H1 (cell line): ENCODE measurements around the gene CD7. TPM values are rescaled to one million over a fixed set of nuclear protein-coding genes. Genes with fewer than 3 reads are reported as not detected.

Experiments used
- ASH2L ChIP-seq: fragments of 200-600, 300-600 bp; sonication (generic); IDR thresholded peaks from one replicate; pipeline ENCODE4 v1.7.1; 2017; ENCODE audit warnings: low read length
- CHD7 ChIP-seq: fragments of 300-600 bp; sonication (generic); IDR thresholded peaks from 2 replicates; pipeline ENCODE4 v1.7.1; 2012; ENCODE audit warnings: low read length, moderate library complexity, mild to moderate bottlenecking, inconsistent platforms; ENCODE audit not compliant: insufficient replicate concordance
- NANOG ChIP-seq: IDR thresholded peaks from 2 replicates; pipeline ENCODE4 v1.6.1; 2011; ENCODE audit warnings: low read length, low read depth, mild to moderate bottlenecking, inconsistent platforms; ENCODE audit not compliant: insufficient read depth, poor library complexity, severe bottlenecking
- RNF2 ChIP-seq: fragments of 200-900, 300-1000 bp; sonication (generic); IDR thresholded peaks from 2 replicates; pipeline ENCODE4 v1.7.1; 2016; ENCODE audit warnings: borderline replicate concordance, low read depth, mild to moderate bottlenecking, antibody characterized with exemption, low read length; ENCODE audit not compliant: poor library complexity, severe bottlenecking; ENCODE audit errors: missing control alignments
- RXRA ChIP-seq: IDR thresholded peaks from 2 replicates; pipeline ENCODE4 v1.6.1; 2011; ENCODE audit warnings: low read depth, mild to moderate bottlenecking, low read length, moderate library complexity; ENCODE audit not compliant: insufficient read depth
- SUZ12 ChIP-seq: fragments of 200-600 bp; sonication (generic); IDR thresholded peaks from 2 replicates; pipeline ENCODE4 v1.6.1; 2012; ENCODE audit warnings: mild to moderate bottlenecking, inconsistent platforms, low read length, moderate library complexity, mixed read lengths
- TBP ChIP-seq: IDR thresholded peaks from 2 replicates; pipeline ENCODE4 v1.6.1; 2011; ENCODE audit warnings: low read depth, low read length, improper control_type of control experiment
- polyA plus RNA-seq, 7 experiments: library from polyadenylated mRNA; depleted of rRNA in 3 of 7; stranded (reverse) in 5 of 7; unstranded in 2 of 7; fragments of >200 nt in 5 of 7; fragments of 200-250 nt in 2 of 7; gene quantifications; 1 replicate in 5 of 7; 2 replicates in 1 of 7; 4 replicates in 1 of 7; pipeline versions ENCODE4 v1.2.1 to v1.2.3, GENCODE V29; 2011 to 2013; ENCODE audit warnings: missing spikeins in 2 of 7, mixed read lengths in 2 of 7
- total RNA-seq: library from RNA; stranded (reverse); fragmentation: NEBNext Ultra II Directional; extraction: Animal tissue kit (Norgen Biotek cat#: 25700); gene quantifications from 2 replicates; pipeline ENCODE4 v1.2.1, GENCODE V29; 2021

The CD7 gene
- total and polyA plus RNA-seq, 2 of the 8 experiments (the other 6 are each of a cell fraction or from before 2014, with no cell fraction given): 0.83 to 0.86 TPM

- TF ChIP-seq TBP (peak; percentile 91), SUZ12 (no peak), CHD7 (no peak), RNF2 (no peak), RXRA (no peak), NANOG (peak; percentile 1), ASH2L (peak; percentile 23)
Observed at GRCh38 chr17:82292251-82293154, 24.9 kb downstream of the CD7 start (continued).
